Peyer's patch (tissue), 4 donors: ENCODE measurements around the gene NDUFA13.

Source experiments
- CTCF ChIP-seq, 6 experiments: fragments of 450-650 bp in 4 of 6; fragments of 200-600 bp in 2 of 6; sonication (generic) in 1 of 6; IDR thresholded peaks; one replicate each; pipeline ENCODE4 v1.5.1; 2017 to 2019; ENCODE audit warnings: antibody characterized with exemption in 6 of 6, mild to moderate bottlenecking in 3 of 6, moderate library complexity in 1 of 6
- POLR2A ChIP-seq, 2 donors: fragments of 450-650 bp; IDR thresholded peaks; one replicate each; pipeline ENCODE4 v1.5.1; 2017; ENCODE audit warnings: antibody characterized with exemption in 2 of 2, mild to moderate bottlenecking in 2 of 2, moderate library complexity in 2 of 2

GRCh38 chr19:19523177-19523576 is 7.2 kb downstream of the NDUFA13 start:
- TF ChIP-seq CTCF (IDR thresholded peaks at IDR 0.05) (no peak), POLR2A (IDR thresholded peaks at IDR 0.05) (no peak)
